UCSD-AML1 (cell line): Measurements from ENCODE around the gene GRIK2.
A peak's percentile ranks its signal among the peaks of the same experiment; 100 is the strongest.

Experiments used
- DNase-seq: peaks from one replicate; lab custom pipeline; 2025; ENCODE audit not compliant: unreplicated experiment; lab: John Stamatoyannopoulos, UW

Gene GRIK2

DNA sequence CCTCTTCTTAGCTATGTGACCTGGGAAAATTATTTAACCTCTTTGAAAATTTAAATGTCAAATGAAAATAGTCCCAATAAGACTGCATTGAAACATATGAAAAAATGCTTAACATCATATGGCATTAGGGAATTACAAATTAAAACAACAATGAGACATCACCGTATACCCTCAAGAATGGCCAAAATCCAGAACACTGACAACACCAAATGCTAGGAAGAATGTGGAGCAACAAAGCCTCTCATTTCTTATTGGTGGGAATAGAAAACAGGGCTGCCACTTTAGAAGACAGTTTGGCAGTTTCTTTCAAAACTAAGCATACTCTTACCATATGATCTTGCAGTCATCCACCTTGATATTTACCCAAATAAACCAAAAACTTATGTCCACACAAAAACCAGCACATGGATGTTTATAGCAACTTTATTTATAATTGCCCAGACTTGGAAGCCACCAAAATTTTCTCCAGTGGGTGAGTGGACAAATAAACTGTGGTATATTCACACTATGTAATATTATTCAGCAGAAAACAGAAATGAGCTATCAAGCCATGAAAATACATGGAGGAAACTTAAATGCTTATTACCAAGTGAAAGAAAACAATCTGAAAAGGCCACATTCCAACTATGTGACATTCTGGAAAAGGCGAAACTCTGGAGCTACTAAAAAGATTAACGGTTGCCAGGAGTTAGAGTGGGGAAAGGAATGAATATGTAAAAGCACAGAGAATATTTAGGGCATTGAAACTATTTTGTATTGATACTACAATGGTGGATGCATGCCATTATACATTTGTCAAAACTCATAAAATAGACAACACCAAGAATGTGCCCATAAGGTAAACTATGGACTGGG is 459.9 kb downstream of the GRIK2 start:
- no peak for DNase-seq

DNA sequence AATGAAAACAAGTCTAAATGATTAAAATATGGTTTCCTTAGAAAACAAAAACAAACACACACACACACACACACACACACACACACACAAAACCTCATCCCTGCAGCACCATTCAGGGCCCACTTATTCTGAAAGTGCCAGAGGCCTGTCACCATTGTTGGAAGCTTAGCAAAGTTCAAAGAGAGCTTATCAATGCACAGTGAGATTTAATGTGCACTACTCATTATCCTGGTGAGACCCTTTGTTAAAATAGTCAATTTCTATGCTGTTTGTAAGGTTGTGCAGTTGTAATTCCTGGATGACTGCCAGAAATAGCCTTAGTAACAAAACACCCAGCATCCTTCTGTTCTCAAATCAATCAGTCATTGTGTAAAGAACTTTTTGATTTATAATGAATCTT is 482.9 kb downstream of the GRIK2 start:
- no peak for DNase-seq

DNA sequence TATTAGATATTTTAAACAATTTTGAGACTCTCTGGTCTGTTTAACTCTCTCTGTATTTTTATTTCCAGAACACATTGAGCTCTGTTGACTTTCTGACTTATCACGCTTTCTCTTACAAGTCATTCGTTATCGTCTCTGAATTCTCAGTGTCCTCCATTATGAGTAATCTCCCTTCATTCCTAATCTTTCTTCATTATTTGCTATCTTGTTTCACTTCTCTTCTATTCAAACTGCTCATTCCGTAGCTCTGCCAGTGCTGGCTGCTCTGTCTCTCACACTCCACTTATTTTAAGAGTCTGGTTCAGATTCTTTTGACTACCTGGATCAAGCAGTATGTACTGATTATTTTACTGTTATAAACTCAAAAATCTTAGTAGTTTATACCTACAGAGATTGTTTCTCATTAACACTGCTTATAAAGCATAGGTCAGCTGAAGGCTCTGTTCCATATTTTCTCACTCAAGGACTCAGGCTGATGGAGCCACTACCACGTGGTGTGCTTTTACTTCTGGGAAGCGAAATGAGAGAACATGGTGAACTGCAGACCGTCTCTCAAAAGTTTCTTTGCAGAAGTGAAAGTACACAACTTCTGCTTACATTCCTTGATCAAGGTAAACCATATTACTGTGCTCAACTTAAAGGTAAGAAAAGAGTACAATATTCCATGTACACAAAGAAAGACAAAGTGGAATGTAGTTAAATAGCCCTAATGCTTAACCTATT is 485.2 kb downstream of the GRIK2 start:
- no peak for DNase-seq

DNA sequence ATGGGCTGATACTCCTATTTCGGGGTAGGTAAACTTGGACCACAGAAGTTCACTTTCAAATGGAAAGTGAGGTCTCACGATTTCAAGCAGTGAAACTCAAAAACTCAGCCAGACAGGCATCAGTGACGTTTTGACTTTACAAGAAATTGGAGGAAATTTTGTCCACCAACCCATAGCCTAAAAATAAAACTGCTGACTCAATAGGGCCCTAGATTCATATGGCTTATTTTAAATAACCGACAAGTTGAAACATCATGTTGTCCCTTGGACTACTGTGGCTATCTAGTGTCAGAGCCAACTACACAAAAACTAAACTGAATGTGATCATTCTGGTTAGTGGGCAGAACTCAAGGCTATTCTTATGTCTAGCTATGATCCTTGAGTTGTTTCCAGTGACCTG is 486.3 kb downstream of the GRIK2 start:
- DNase-seq, result no peak

DNA sequence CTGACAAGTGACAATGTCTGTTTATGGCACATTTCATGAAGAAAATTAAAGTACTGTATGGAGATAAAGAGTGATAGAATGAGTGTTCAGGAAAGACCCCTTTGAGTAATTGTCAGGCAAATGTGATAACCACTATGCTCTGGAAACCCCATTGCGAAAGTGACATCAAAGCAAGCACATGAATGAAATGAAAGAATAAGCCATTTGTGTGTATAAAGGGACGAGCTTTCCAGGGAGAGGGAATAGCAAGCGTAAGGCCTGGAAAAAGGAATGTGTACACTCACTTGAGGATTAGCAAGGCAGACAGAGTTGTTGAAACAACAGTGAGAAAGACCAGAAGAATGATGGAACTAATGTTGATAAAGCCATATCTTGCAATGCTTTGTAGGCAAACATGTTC is 490.0 kb downstream of the GRIK2 start:
- DNase-seq, result no peak

DNA sequence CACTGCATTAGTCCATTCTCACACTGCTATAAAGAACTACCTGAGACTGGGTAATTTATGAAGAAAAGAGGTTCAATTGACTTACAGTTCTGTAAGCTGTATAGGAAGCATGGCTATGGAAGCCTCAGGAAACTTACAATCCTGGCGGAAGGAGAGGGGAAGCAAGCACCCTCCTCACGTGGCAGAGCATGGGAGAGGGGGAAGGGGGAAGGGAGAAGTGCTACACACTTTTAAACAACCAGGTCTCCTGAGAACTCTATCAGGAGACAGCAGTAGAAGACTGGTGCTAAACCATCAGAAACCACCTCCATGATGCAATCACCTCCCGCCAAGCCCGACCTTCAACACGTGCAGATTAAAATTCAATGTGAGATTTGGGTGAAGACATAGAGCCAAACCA is 494.0 kb downstream of the GRIK2 start:
- peak; percentile 4 for DNase-seq

DNA sequence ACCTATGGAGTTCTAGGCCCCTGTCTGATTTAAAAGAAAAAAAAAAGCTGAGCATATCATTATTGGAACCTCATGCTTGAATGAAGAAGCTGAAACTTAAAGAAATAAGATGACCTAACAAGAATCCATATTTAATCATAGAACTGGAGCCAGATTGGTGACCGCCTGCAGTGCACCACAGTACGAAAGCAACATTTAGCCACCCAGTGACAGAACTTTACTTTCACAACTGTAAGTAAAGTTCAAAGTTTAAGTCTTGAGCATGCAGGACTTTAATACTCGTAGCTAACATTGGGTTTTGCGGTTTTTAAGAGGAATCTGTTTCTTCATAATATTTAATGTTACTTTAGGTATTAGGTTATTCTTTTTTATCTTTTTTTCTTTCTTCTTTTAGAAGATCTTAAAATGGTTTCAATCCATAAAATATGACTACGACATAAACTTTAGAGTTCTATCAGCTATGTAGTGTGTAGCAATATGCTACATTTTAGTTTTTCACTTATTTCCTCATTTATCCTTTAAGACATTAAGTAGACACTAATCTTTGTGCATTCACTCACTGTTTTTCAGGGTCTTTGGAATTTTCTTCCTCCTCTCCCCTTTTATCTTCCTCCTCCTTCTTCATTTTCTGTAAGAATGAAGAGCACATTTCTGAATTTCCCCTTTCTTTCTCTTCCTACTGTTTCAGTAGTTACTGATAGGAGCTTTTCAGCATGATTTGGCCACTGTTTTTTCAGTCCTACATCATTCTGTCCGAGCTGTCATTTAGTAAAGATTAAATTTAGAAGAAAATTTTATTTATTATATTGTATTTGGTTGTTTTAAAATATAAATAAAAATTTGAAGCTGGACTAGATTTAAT is 514.1 kb downstream of the GRIK2 start:
- no peak for DNase-seq

DNA sequence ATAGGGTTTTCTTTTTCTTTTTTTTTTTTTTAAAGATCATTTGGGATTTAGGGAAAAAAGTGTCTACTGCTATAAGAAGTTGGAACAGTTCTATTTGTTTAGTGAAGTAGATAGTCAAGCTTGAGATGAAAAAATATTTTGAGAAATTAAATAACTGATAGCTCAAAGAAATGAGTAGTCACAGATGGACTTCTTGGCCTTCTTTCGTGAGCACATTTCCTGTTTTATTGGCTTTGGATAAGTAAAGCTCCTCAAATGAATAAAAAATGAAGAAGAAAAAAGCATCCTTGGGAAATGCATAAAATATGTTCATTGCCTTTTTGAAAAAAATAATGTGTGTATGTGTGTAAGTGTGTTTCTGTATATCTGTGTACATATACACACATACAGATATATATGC is 515.9 kb downstream of the GRIK2 start:
- no peak for DNase-seq

DNA sequence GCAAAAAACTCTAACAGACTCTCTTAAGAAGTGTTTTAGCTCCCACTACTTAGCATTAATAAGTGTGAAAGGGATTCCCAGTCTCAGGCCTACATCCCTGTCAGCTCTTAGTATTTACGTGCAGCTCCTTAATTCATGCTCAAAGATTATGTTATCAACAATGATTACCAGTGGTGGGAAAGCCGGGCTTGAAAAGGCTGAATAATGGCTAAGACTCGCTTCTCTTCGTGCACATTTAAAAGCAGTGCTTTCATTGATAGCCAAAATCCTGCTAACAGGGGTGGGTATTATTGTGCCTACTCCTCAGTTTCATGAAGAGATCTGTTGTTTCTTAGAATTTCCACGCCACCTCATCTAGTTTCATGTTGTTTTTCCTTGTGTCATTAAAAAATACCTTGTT is 518.8 kb downstream of the GRIK2 start:
- no peak for DNase-seq

DNA sequence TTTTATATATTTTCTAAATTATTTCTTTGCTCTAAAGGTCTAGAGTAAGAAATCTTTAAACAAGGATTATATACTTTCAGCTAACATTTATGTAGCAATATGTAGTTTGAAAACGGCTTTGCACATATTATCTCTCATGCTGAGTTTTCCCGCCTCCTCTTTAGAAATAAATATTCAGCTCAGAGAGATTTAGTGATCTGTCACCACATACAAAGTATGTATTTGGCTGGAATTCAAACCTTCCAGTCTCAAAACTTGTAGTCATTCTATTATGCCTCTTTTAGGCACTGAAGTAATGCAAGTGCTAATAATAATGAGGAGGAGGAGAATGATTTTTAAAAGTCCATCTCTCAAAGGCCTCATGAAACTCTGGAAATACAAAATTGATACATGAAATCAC is 525.0 kb downstream of the GRIK2 start:
- no peak for DNase-seq

DNA sequence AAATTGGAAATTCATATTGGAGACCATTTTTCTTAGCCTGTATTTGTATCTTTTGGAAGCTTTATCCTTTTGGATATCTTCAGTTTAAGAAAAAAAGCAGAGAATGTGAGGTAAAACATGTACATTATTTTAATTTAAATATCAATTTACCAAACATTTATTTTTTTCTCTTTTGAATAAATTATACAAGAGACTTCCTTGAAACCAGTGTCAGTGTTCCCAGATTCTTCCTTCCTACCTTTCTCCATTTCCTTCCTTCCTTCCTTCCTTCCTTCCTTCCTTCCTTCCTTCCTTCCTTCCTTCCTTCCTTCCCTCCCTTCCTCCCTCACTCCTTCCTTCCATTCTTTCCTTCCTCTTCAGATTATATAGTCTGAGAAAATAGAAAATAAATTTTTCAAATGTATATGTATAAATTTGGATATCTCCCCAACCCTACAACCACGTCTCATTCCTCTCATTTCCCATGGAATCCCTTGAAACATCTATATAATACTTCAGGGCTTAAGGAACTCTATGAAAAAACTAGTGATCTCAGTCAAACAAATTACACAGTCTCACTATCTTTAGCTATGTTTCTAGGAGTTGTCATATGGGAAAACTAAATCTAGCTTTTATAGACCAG is 528.4 kb downstream of the GRIK2 start:
- DNase-seq, result no peak

DNA sequence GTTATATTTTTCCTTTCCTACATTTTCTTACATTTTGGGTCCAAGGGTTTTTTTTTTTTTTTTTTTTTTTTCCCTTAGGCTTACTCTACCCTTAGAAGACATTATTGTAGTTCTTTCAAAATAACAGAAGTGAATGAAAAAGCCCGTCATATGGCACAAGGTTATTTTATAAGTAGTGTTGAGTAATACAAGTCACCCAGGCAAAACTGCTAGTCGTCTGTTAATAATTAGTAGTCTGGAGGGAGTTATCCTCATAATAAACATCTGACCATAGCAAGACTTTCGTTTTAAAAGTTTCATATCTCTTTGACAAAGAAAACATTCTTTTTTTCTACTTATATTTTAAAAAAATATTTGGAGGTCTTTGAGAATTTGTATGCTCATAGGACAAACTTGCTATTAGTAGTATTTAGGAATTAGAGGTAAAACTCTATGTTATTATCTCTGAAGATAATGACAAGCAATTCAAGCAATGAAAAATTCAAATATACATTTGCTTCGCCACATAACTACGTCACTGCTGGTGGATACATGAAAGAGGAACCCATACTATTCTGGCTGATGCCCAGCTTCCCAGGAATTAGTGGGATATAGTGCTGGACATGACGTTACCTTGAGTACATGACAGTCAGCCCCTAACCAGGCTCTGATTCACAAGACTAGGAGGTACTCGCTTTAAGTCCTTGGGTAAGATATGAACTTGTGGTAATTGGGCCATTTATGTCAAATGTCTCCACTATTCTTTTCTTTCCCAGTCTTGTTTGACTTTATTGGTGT is 532.8 kb downstream of the GRIK2 start:
- no peak for DNase-seq

DNA sequence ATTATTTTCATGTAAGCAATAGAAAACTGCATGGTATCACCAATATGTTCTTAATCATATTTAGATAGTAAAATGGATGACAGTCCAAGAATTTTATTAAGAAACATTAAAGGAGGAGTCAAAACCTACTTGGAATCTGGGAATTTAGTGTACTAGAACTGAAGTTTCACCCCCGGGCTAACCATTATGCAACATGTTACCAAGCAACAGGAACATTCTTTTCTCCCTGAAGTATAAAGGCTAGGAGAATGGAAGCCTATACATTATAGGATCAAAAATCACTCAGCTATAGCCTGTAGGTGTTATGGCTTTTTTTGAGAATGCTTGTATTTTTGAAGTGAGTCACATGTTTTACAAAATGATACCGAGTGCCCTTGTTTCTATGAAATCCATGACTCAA is 538.3 kb downstream of the GRIK2 start:
- DNase-seq, result no peak

DNA sequence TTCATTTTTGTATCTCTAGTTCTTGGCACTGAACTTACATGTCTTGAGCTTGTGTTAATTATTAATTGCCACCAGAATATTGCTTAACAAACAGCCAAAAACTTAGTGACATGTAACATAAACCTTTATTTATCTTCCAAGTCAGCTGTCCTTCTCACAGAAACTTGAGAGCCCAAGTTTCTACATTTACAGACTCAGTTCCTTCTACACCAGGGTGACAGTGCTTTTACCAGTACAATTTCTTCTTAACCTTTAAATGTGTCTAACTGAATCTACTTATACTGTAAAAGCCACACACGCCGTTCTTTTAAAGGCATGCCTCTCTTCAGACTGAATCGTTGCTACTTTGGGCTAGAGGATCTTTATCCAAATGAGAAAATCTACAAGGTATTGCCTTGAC is 539.2 kb downstream of the GRIK2 start:
- no peak for DNase-seq

DNA sequence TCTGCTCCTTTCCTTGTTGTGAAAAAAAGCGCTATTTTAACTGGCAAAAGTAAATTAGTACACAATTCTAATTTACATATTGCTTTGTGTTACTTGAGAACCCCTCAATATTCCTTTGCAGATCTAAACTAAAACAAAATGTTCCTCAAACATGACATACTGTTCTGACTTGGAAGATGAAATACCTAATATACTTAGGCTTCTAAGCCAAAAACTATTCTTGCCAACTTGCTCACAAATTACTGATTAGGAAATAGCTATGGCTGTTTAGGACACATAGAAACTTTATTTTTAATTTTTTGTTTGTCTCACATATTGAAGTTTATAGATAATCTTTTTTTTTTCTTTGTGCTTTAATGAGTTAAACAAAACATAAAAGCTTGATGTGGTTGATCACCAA is 542.2 kb downstream of the GRIK2 start:
- no peak for DNase-seq

DNA sequence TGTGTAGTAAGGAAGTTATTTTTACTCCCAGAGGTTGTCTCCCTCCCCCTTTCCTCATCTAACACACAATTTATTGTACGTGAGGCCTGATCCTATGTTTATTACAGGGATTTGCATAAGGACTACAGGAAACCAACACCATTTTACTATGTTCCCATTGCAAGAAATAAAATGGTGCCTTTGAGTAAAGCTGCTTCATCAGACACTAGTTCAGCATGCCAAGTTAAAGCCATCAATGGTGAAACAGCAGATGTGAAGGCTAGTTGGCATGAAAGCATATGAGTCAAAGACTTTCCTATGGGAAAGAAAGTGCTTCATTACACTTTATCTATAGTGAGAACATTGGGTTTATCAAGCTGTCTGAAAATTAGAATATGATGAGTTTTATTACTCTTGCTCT is 543.0 kb downstream of the GRIK2 start:
- no peak for DNase-seq

DNA sequence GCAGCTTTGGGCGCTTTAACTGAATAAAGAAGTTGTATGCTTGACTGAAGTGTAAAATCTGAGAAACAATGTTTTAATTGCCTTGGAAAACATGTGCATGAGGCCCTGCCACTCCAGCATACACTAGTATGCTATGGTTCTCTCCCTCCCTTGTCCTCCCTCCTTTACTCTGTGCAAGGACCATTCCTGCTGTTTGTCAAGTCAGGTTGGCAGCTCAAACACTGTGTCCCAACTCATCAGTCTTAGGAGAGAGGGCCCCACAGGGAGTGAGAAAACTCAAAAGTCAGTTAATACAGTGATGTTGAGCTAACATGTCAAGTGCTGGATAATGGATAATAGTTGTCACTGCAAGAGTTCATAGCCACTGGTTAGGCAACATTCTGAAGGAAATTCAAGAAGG is 543.6 kb downstream of the GRIK2 start:
- no peak for DNase-seq

DNA sequence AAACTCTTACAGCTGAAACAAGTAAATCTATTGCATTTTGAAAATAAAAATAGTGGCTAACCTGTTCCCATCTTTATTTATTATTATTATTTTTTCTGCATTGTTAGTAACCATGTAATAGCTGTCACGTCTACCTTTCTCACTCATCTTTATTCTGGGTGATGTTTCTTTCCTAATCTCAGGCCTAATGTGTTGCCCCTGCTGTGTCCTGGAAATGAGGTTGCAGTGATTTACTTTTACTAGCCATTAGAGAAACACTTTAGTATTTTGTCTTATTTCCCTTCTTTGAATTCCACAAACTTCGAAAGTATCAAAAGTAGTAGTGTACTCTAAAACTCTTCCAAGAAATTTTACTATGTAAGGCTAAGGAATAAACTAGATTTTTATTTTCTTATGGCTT is 546.9 kb downstream of the GRIK2 start:
- DNase-seq, result no peak

DNA sequence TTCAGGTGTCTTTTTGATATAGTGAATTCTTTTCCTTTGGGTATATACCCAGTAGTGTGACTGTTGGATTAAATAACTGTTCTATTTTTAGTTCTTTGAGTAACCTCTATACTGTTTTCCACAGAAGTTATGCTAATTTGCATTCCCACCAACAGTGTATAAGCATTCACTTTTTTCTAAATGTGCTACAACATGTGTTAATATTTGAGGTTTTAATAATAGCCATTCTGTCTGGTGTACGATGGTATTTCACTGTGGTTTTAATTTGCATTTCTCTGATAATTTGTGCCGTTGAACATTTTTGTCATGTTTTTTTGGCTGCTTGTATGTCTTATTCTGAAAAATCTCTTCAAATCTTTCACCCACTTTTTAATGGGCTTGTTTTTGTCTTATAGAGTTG is 563.5 kb downstream of the GRIK2 start:
- DNase-seq, result no peak

DNA sequence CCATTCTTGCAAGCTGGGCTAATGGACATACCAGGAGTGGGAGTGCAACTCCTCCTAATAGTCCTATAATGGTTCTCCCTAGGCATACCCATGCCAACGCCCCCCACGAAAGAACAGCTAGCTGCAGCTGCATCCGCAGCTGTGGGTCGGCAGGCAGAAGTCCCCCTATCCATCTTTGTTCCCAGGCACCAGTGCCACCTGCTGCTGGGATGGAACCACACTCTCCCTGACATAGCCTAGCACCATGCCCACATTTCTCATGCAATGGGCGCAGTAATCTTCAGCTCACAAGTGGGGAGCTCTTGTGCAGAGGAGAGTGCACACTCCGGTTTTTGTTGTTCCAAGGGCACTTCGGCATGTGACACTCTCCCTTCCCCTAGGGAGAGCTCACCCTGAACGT is 567.8 kb downstream of the GRIK2 start:
- DNase-seq, result no peak

DNA sequence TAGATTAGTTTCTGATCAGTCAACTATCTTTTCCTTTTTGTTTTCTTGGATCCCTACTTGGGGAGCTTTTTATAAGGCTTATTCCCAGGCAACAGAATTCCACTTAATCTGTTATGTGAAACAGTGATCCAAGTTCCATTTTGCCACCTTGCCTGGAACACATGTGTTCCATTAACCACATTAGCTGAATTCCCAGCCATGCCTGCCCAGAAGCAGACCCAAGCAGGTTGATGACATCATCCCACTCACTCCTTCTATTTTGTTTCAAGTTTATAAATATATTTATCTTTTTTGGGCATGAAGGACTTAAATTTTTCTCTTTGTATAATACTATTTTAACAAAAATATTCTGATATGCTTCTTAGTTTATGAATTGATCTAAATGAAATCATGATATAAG is 587.4 kb downstream of the GRIK2 start:
- DNase-seq, result no peak
